Activated CD8-positive, alpha-beta memory T cell treated with anti-CD3 and anti-CD28 coated beads, Interleukin-2, amount 10 ng/mL, durations not matched to agents 7 days and 5 days (primary cell): Measurements from ENCODE around the gene RXRA. TPM values are rescaled to one million over a fixed set of nuclear protein-coding genes. Genes with fewer than 3 reads are reported as not detected.

ENCODE experiments used
- ATAC-seq: fragments of 150-1000 bp; cut with Tn5 transposase; one replicate; pipeline ENCODE4 v1.10.0; 2021; ENCODE audit warnings: moderate library complexity
- CTCF ChIA-PET: fragments of 350-600 bp; sonication (Branson Sonifier 250); formaldehyde crosslinking; loops from one replicate; lab custom pipeline; 2021; ENCODE audit warnings: antibody characterized with exemption; lab: Charles Lee
- DNase-seq: peaks from one replicate; pipeline ENCODE4 v3.0.0-alpha.2; 2020
- H3K27ac Mint-ChIP-seq: one replicate; pipeline ENCODE4 v1.8.0; 2021; ENCODE audit warnings: mild to moderate bottlenecking, mixed read lengths
- H3K27me3 Mint-ChIP-seq: one replicate; pipeline ENCODE4 v1.8.0; 2021; ENCODE audit warnings: mixed read lengths
- H3K36me3 Mint-ChIP-seq: one replicate; pipeline ENCODE4 v1.8.0; 2021; ENCODE audit warnings: mild to moderate bottlenecking, mixed read lengths
- H3K4me1 Mint-ChIP-seq: one replicate; pipeline ENCODE4 v1.8.0; 2021; ENCODE audit warnings: mixed read lengths
- H3K4me3 Mint-ChIP-seq: one replicate; pipeline ENCODE4 v1.8.0; 2021; ENCODE audit warnings: mild to moderate bottlenecking, moderate library complexity, mixed read lengths
- H3K9me3 Mint-ChIP-seq: one replicate; pipeline ENCODE4 v1.8.0; 2022; ENCODE audit warnings: low read depth, mixed read lengths
- total RNA-seq, 2 experiments: library from RNA; stranded (reverse); gene quantifications; one replicate each; pipeline ENCODE4 v1.2.3, GENCODE V29; 2021

RXRA gene
- total RNA-seq, 2 experiments from 2014 or later, result 0.91 to 1.5 TPM

DNA sequence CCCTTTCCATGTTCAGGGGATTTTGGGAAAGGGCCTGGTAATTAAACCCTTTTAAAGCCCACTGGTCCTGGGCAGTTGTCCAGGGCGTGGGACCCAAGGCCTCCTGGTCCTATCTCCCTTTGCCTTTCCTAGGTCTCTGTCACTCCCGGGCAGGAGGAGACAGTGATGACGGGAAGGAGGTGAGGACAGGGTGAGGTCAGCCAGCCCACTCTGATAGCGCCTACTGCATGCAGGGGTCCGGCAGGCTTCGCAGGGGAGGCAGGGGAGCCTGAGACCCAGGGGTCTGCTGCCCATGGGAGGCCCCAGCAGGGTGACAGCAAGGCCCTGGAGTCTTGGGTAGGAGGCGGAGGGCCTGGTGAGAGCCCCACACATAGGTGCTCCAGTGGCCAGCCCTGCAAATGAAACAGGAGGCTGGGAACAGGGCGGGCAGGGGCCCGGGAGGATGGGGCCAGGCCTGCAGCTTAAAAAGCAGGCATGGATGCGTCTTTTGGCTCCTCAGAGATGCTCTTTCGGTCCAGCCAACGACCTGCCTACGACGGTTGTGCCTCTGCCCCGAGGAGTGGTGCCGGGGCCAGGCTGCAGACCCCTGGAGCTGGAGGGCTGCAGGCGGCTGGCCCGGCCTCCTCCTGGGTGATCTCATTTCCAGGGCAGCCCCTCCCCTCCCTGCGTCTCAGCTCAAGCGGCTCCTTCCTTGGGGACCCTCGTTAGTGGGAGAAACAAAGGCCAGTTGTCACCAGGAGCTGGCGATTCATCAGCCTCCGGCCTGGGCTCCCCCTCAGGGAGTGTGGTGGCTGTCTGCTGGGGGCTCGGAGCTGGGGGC is 6.7 kb upstream of the RXRA start:
- H3K4me1 Mint-ChIP-seq, result no peaks in the 10 kb centered on the region
- DNase-seq, result no peak
- H3K27me3 Mint-ChIP-seq, result peaks cover 22% of the 10 kb centered on the region
- no peak overlapping the region for H3K4me3 Mint-ChIP-seq
- H3K27ac Mint-ChIP-seq, result no peak overlapping the region
- H3K9me3 Mint-ChIP-seq, result no peaks in the 10 kb centered on the region
- ATAC-seq, result no peak
- H3K36me3 Mint-ChIP-seq, result no peaks in the 10 kb centered on the region
- CTCF ChIA-PET, result interaction anchor here (1.2 kb wide), 1 partner anchor 20 kb away, joined by 3 read pairs; no protein-coding TSS in a partner anchor

DNA sequence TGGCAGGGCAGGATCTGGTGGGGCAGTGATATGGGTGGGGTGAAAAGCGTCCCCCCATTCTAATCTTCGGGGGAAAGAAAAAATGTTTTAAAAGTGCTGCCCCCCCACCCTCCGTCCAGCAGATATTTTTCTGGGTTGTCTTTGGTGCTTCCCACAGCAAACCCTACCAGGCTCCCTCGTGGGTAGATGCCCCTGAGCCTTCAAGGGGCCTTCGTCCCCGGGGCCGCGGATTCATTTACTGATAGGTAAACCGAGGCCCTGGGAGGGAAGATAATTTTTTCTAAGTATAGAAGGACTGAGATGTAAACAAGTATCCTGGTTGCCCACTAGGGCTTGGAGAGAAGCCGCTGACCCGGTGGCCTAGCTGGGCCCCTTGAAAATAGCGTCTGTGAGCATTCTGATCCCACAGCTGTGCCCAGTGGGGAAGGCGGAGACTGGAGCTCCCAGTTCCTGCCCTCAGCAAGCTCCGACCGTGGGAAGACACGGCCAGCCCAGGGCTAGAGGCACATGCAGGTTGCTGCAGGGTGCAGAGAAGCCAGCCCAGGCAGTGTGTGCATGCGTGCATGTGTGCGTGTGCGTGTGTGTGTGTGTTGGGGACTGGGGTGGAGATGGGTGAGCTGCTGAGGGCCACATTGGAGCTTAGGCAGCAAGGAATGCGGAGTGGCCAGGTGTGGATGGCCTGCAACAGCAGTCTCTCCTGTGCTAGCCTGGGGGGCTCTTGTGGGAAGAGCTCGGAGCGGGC is 6.0 kb upstream of the RXRA start:
- H3K36me3 Mint-ChIP-seq, result no peaks in the 10 kb centered on the region
- peaks cover 29% of the 10 kb centered on the region for H3K27me3 Mint-ChIP-seq
- H3K9me3 Mint-ChIP-seq, result no peaks in the 10 kb centered on the region
- no peaks in the 10 kb centered on the region for H3K4me1 Mint-ChIP-seq
- CTCF ChIA-PET, result interaction anchor here (1.2 kb wide), 1 partner anchor 21 kb away, joined by 3 read pairs; no protein-coding TSS in a partner anchor
- no peak for ATAC-seq
- H3K27ac Mint-ChIP-seq, result no peak overlapping the region
- no peak for DNase-seq
- H3K4me3 Mint-ChIP-seq, result no peak overlapping the region

GRCh38 chr9:134320868-134321471 is 5.3 kb upstream of the RXRA start:
- ATAC-seq (no peak), DNase-seq (no peak)
- H3K4me3 Mint-ChIP-seq, result no peak overlapping the region
- CTCF ChIA-PET, result interaction anchor here (1.2 kb wide), 1 partner anchor 21 kb away, joined by 3 read pairs; no protein-coding TSS in a partner anchor
- H3K27ac Mint-ChIP-seq, result no peak overlapping the region
- peaks cover 29% of the 10 kb centered on the region for H3K27me3 Mint-ChIP-seq
- peaks cover 2% of the 10 kb centered on the region for H3K4me1 Mint-ChIP-seq
- H3K9me3 Mint-ChIP-seq, result no peaks in the 10 kb centered on the region
- H3K36me3 Mint-ChIP-seq, result no peaks in the 10 kb centered on the region

DNA sequence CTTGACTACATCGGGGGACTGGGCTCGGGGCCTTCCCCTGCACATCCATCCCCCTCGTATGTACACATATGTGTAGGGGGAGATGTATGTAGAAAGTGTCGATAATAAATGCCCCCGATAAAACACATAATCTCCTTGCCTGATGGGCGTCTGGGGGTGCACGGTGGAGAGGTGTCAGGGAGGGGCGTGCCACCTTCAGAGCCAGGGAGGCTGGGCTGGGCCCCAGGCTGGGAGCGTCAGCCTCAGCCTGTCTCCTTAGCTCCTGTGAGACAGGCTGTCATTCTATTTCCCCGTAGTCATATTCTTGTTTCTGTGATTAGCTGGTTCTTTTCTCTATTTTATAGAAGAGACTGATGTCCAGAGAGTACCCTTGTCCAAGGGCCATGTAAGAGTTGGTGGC is 4.7 kb upstream of the RXRA start:
- Mint-ChIP-seq H3K36me3 (no peaks in the 10 kb centered on the region), H3K27ac (no peak overlapping the region), H3K9me3 (no peaks in the 10 kb centered on the region), H3K4me1 (peaks cover 2% of the 10 kb centered on the region), H3K4me3 (no peak overlapping the region), H3K27me3 (peaks cover 28% of the 10 kb centered on the region)
- no peak for ATAC-seq
- CTCF ChIA-PET, result no interaction called here
- no peak for DNase-seq

GRCh38 chr9:134321946-134322741 is 4.1 kb upstream of the RXRA start:
- no peak for DNase-seq
- H3K27me3 Mint-ChIP-seq, result peaks cover 26% of the 10 kb centered on the region
- H3K36me3 Mint-ChIP-seq, result no peaks in the 10 kb centered on the region
- H3K4me3 Mint-ChIP-seq, result no peak overlapping the region
- ATAC-seq, result no peak
- no peaks in the 10 kb centered on the region for H3K9me3 Mint-ChIP-seq
- H3K27ac Mint-ChIP-seq, result no peak overlapping the region
- H3K4me1 Mint-ChIP-seq, result peaks cover 2% of the 10 kb centered on the region
- CTCF ChIA-PET, result interaction anchor here (1.3 kb wide), 1 partner anchor 152 kb away, joined by 5 read pairs; no protein-coding TSS in a partner anchor

DNA sequence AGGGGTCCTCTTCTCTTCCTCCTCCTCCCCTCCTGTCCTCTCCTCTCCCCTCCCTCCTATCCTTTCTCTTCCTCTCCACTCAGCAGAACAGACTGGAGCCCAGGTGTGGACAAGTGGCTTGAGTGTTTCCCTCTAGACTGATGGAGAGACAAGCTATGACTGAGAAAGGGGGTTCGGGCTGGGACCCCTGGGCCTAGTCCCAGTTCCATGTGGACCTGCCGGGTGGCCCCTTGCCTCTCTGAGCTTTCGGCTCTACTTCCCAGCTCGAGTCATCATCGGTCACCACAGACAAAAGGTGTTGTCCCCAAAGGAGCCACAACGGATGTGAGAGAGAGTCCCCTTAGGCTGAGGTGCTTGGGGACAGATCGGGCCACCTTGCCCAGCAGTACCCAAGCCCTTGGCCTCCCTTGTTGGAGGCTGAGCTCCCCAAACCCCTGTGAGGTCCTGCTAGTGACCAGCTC is 3.4 kb upstream of the RXRA start:
- no peaks in the 10 kb centered on the region for H3K36me3 Mint-ChIP-seq
- no peak overlapping the region for H3K27ac Mint-ChIP-seq
- peaks cover 33% of the 10 kb centered on the region for H3K27me3 Mint-ChIP-seq
- no peak for ATAC-seq
- DNase-seq, result no peak
- no peaks in the 10 kb centered on the region for H3K9me3 Mint-ChIP-seq
- no peak overlapping the region for H3K4me3 Mint-ChIP-seq
- H3K4me1 Mint-ChIP-seq, result peaks cover 2% of the 10 kb centered on the region
- CTCF ChIA-PET, result interaction anchor here (1.3 kb wide), 1 partner anchor 152 kb away, joined by 5 read pairs; no protein-coding TSS in a partner anchor

GRCh38 chr9:134323741-134324358 is 2.4 kb upstream of the RXRA start:
- Mint-ChIP-seq H3K4me3 (no peak overlapping the region), H3K36me3 (no peaks in the 10 kb centered on the region), H3K27me3 (peaks cover 40% of the 10 kb centered on the region), H3K4me1 (peaks cover 2% of the 10 kb centered on the region), H3K27ac (no peak overlapping the region), H3K9me3 (no peaks in the 10 kb centered on the region)
- CTCF ChIA-PET, result no interaction called here
- DNase-seq, result no peak
- ATAC-seq, result no peak

DNA sequence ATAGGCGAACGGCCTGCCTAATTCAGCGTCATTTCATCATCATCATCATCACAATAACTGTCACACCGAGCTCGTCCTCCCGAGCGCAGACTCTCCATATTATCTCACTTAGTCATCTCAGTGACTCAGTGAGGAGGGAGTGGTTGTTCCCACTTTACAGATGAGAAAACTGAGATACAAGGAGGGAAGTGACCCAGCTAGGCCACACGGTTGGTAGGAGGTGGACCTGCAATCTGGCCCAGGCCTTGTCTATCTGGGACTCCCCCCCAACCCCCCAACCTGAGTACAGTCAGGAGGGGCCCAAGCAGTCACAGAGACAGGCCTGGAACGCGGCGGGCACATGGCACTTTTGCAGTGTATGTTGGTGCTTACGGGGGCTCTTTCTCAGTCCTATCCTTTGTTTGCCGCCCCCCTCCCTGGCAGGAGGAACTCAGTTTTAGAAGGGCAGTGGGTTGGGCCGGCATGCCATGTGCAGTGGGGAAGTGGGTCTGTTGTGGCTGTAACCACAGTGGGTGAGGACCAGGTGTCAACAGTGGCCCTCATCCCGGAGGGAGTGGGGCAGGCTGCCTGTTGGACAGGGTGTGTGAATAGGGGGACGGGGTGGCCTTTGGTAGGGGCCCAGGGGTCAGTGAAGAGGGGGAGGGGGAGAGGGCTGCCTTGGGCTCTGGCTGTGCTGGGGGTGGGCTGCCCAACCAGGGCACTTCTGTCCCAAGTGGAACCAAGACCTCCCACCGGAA is 1.7 kb upstream of the RXRA start:
- no peak for ATAC-seq
- H3K36me3 Mint-ChIP-seq, result no peaks in the 10 kb centered on the region
- H3K4me3 Mint-ChIP-seq, result no peak overlapping the region
- peaks cover 42% of the 10 kb centered on the region for H3K27me3 Mint-ChIP-seq
- H3K27ac Mint-ChIP-seq, result no peak overlapping the region
- no peaks in the 10 kb centered on the region for H3K9me3 Mint-ChIP-seq
- H3K4me1 Mint-ChIP-seq, result peaks cover 2% of the 10 kb centered on the region
- no peak for DNase-seq
- CTCF ChIA-PET, result no interaction called here

GRCh38 chr9:134325096-134325812 is 1.0 kb upstream of the RXRA start:
- no peaks in the 10 kb centered on the region for H3K36me3 Mint-ChIP-seq
- H3K27me3 Mint-ChIP-seq, result peaks cover 42% of the 10 kb centered on the region
- H3K27ac Mint-ChIP-seq, result no peak overlapping the region
- no peaks in the 10 kb centered on the region for H3K9me3 Mint-ChIP-seq
- CTCF ChIA-PET, result no interaction called here
- H3K4me1 Mint-ChIP-seq, result peaks cover 2% of the 10 kb centered on the region
- no peak for DNase-seq
- ATAC-seq, result no peak
- H3K4me3 Mint-ChIP-seq, result peak overlapping the region; percentile 26

DNA sequence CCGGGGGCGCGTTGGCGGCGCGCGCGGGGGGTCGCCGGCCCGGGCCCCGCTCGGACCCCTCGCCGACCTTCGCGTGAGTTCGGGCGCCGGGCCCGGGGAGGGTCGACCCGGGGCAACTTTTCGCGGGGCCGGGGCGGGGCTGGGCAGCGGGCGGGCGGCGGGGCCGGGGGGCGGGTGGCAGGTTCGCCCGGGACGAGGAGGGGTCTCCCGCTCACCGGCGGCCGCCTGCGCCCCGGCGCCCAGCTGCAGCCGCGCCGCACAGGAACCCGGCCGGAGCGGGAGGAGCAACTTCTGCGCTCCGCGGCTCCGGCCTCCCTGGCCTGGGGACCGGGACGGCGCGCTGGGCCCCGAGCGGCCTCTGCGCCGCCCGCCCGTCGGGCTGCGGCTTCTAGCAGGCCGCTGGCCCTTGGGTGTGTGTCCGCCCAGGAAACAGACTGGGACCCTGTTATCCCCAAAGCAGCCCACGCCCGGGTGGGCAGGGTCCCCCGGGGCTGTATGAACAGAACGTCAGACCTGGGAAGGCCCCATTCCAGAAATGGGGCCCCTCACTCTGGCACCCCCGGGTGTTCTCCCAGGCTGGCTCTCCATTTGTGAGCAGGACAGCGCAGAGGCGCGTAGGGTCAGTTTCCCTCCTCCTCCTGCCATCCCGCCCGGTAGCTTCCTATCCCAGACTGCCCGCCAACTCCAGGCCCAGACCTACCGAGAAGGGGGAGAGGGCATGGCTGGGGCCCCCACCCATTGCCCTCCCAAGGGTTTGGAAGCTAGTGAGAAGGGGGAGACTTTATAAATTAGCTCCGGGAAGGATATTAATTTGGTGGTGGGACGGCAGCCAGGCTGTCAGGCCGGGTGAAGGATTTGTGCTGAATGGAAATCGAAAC is 708 bp downstream of the RXRA start:
- DNase-seq, result no peak
- H3K9me3 Mint-ChIP-seq, result no peaks in the 10 kb centered on the region
- H3K27me3 Mint-ChIP-seq, result peaks cover 42% of the 10 kb centered on the region
- no peaks in the 10 kb centered on the region for H3K36me3 Mint-ChIP-seq
- CTCF ChIA-PET, result no interaction called here
- ATAC-seq, result no peak
- peaks cover 2% of the 10 kb centered on the region for H3K4me1 Mint-ChIP-seq
- no peak overlapping the region for H3K4me3 Mint-ChIP-seq
- no peak overlapping the region for H3K27ac Mint-ChIP-seq
